ENCODE results near the gene GSTT4.
"Not testable (repeated sequence)": the region's sequence is repeated elsewhere in the genome, so short reads cannot be mapped to it uniquely, and the experiment has no call there.

The GSTT4 gene

DNA sequence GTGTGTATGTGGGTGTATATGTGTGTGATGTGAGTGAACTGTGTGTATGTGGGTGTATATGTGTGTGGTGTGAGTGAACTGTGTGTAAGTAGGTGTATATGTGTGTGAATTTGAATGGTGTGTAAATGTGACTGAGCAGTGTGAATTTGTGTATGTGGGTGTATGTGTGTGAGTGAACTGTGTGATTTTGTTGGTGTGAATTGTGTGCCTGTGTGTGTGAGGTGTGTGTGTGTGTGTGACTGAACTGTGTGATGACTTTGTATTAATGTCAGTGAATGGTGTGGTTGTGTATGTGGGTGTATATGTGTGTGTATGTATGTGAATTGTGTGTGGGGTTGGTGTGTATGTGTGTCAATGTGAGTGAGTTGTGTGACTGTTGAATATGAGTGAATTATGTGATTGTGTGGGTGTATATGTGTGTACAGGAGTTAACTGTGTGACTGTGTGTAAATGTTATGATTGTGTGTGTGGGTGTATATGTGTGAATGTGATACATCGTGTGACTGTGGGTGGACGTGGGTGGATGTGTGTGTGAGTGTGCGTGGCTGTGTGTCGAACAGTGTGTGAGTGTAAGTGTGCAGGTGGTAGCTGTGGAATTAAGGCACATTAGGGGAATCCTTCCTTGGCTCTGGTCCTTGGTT, 18.6 kb downstream of the GSTT4 start:
- not testable (repeated sequence) for DNase-seq (ENCODE audit: low spot score)

DNA sequence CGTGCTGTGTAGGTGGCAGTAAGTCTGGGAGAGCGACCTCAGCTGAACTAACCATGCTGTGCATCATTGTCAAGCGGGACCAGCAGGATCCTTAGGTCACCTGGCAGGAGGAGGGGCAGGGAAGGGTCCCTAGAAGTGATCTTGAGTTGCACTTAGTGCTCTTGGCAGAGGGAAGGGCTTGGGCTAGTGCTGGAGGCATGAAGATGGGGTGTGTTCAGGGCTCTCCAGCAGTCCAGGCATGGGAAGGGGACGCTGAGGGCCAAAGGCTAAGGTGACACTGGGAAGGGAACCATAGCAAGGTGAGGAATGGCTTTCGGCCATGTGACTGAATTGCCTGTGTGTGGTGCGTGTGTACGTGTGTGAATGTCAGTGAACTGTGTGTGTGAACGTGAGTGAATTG, 19.2 kb downstream of the GSTT4 start:
- not testable (repeated sequence) for DNase-seq (ENCODE audit: low spot score)

- DNase-seq (ENCODE audit: low spot score) = no peak
These were observed 20.8 kb downstream of the GSTT4 start for GRCh38 chr22:23984430-23984829.

DNA sequence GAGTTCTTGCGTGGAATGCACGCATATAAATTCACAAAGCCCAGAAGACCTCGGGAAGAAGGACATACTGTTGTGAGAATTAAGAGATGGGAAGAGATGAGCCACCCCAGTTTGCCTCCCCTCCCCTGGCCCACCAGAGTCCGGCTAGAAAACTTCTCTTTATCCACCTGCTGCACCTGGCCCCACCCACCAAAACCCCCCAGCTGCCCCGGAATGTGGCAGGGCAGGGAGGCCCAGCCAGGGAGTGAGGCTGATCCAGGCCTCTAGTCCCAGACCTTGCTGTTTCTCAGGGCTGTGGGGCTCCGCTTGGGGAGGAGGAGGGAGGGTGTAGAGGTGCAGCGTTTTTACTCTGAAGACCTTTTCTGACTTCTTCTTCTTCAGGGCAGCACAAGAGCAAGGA, 24.7 kb downstream of the GSTT4 start:
- not testable (repeated sequence) for DNase-seq (ENCODE audit: low spot score)

DNA sequence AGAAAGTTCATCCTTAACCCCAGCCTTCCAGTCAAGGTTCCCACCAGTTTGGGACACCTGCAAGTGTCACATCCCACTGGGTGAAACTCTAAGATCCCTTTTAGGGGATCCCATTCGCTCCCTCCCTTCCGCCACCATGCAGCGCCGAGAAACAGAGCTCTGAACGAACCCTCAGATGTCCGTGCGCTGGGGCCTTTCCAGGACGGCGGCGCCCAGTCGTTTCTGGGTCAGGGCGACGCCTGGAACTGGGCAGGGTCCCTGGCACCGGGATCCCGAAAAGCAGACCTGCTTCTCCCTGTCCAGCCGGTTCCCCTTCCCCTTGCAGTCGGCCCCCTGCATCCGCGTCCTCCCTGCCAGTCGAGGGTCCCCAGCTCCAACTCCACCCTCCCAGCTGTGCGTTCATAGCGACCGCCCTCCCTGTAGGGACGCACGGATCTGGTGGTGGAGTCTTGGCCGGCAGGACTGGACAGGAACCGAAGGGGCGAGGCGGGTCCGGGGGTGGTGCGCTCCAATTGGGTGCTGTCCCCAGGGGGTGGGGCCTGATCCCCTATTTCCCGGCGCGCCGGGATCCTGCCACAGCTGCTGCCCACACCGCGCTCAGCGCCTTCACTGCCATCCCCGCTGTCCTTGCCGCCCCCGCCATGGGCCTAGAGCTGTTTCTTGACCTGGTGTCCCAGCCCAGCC, 25.6 kb downstream of the GSTT4 start, which contains the start of gene GSTT2:
Gene GSTT2, plus strand, starts transcription at position 578 of the 684 bp plus-strand sequence.
- not testable (repeated sequence) for DNase-seq (ENCODE audit: low spot score)

DNA sequence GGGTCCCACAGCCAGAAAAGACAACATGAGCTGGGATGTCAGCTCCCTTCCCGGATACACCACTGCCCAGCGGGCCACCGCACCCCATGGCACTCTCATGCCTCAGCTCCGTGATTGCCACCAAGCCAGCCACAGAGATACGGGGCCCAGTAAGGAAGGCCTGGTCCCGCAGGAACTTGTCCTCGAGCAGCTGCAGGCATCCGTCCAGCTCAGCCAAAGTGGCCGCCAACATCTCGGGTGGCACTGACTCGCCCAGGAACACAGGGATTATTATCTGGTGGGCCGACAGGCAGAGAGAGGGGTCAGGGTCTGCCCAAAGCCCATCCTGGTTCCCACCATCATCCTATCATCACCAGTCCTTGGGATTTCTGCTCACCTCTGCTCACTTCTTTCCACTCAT, 27.9 kb downstream of the GSTT4 start:
- DNase-seq (ENCODE audit: low spot score) = not testable (repeated sequence)

GRCh38 chr22:23974836-23975352, 30.4 kb downstream of the GSTT4 start:
- DNase-seq (ENCODE audit: low spot score) = not testable (repeated sequence)

DNA sequence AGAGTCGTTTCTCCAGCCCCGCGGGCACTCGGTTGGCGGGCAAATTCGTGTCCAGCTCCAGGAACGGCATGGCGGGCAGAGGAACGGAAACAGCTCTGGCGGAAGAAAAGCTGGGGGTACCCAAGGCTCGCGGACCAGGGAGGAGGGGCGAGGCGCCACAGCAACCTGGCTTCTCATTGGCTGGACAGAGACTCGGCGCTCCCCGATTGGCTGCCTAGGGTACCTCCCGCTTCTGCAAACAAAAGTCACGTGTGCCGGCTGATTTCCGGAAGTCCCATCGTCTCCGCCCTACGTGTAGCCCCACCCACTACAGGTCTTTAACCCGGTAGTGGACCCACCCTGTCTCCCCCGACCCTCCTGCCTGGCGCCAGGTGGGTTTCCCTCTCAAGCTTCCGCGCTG, 30.9 kb downstream of the GSTT4 start, which contains the start of gene DDT:
Gene DDT, minus strand, starts transcription at position 97 of the 400 bp plus-strand sequence. Its CDS starts 27 bp downstream, at position 70.
- not testable (repeated sequence) for DNase-seq (ENCODE audit: low spot score)

DNA sequence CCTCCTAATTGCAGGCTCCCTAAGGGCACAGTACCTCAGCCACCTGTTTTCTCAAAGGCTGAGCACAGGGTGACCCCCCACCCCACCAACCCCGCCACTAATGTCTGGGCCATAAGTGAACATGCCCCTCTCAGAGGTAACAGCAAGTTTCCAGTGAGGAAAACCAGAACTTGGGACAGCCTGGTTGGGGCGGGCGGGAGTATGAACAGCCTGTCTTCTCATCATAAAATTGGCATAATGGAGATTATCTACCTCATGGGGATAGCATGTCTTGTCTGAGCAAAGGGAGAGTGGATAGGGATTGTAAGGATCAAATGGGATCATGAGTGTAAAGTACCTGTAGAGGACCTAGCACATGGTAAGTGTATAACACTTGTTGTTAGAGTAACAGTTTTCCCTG, 33.3 kb downstream of the GSTT4 start:
- DNase-seq (ENCODE audit: low spot score) = not testable (repeated sequence)

DNA sequence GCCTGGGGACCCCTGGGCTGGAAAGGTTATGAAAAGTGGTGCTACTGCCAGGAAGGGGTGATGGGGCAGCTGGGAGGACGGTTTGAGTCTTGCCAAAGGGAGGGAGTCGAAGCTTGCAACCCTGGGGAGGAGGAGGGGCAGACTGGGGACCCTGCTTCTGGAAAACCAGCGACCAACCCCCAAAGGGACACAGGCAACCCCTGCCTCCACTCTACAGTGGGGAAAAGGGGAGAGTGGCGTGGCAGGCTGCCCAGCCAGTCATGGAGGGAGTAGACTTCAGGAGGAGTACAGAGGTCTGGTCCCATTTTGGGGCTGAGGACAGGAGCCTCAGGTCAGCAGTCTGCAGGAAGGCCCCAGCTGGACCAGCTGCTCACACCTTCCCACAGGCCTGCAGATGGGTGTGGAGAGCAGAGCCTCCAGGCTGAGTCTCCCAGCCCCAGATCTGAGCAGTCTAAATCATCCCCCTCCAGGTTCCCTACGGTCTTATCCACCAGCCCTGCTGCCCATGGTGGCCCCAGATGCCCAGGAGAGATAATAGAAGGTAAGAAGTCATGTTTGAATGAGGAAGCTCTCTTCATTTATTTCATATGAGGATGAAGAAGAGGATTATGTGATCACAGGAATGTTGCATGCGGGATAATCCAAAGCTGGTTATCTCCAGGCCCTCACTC, 34.3 kb downstream of the GSTT4 start:
- DNase-seq (ENCODE audit: low spot score) = no peak

DNA sequence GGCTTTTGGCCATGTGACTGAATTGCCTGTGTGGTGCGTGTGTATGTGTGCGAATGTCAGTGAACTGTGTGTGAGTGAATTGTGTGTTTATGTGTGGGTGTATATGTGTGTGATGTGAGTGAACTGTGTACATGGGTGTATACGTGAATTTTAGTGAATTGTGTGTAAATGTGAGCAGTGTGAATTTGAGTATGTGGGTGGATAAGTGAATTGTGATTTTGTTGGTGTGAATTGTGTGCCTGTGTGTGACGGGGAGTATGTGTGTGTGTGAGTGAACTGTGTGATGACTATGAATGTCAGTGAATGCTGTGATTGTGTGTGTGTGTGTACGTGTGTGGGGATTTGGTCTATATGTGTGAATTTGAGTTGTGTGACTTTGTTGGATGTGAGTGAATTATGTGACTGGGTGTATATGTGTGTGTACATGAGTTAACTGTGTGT, 35.0 kb downstream of the GSTT4 start:
- no peak for DNase-seq (ENCODE audit: low spot score)

GRCh38 chr22:23969071-23969470, 36.2 kb downstream of the GSTT4 start:
- no peak for DNase-seq (ENCODE audit: low spot score)

DNA sequence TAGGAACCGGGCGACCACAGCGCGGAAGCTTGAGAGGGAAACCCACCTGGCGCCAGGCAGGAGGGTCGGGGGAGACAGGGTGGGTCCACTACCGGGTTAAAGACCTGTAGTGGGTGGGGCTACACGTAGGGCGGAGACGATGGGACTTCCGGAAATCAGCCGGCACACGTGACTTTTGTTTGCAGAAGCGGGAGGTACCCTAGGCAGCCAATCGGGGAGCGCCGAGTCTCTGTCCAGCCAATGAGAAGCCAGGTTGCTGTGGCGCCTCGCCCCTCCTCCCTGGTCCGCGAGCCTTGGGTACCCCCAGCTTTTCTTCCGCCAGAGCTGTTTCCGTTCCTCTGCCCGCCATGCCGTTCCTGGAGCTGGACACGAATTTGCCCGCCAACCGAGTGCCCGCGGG, 38.7 kb downstream of the GSTT4 start, which contains the start of gene DDTL:
Gene DDTL, plus strand, starts transcription at position 321 of the 400 bp plus-strand sequence. Its CDS starts 27 bp downstream, at position 348.
- not testable (repeated sequence) for DNase-seq (ENCODE audit: low spot score)

DNA sequence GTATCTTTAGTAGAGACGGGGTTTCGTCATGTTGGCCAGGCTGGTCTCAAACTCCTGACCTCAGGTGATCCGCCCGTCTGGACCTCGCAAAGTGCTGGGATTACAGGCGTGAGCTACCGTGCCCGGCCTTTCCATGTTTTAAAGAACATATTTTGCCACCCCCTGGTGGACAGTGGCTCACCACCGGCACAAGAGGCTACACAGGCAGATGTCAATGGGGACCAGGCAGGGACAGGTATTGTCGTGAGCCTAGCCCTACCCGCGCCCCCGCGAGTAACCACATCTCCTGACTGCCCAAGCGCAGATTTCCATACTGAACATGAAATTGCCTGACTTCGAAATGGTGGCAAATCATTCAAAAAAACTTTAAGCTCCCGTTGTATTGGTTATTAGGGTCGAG, 39.2 kb downstream of the GSTT4 start:
- not testable (repeated sequence) for DNase-seq (ENCODE audit: low spot score)

DNA sequence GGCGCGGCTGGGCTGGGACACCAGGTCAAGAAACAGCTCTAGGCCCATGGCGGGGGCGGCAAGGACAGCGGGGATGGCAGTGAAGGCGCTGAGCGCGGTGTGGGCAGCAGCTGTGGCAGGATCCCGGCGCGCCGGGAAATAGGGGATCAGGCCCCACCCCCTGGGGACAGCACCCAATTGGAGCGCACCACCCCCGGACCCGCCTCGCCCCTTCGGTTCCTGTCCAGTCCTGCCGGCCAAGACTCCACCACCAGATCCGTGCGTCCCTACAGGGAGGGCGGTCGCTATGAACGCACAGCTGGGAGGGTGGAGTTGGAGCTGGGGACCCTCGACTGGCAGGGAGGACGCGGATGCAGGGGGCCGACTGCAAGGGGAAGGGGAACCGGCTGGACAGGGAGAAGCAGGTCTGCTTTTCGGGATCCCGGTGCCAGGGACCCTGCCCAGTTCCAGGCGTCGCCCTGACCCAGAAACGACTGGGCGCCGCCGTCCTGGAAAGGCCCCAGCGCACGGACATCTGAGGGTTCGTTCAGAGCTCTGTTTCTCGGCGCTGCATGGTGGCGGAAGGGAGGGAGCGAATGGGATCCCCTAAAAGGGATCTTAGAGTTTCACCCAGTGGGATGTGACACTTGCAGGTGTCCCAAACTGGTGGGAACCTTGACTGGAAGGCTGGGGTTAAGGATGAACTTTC, 44.0 kb downstream of the GSTT4 start, which contains the start of gene GSTT2B:
Gene GSTT2B, minus strand, starts transcription at position 112 of the 688 bp plus-strand sequence. Its CDS starts 64 bp downstream, at position 48.
- DNase-seq (ENCODE audit: low spot score) = not testable (repeated sequence)

DNA sequence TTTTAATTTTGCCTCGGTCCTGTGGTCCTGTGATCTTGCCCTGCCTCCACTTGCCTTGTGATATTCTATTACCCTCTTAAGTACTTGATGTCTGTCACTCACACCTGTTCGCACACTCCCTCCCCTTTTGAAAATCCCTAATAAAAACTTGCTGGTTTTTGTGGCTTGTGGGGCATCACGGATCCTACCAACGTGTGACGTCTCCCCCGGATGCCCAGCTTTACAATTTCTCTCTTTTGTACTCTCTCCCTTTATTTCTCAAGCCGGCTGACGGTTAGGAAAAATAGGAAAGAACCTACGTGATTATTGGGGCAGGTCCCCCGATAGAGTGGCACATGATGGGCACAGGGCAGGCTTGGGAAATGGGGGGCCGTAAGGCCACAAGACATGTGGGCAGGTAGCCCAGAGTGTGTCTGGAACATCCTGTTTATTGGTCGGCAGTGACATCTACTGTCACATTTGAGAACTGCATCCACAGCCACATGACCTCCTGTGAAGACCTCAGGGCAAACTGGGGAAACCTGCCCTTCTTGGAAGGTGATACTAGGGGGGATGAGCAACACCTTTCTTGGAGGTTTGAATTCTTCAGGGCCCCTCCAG, 48.9 kb downstream of the GSTT4 start:
- DNase-seq (ENCODE audit: low spot score) = peak; percentile 64

DNA sequence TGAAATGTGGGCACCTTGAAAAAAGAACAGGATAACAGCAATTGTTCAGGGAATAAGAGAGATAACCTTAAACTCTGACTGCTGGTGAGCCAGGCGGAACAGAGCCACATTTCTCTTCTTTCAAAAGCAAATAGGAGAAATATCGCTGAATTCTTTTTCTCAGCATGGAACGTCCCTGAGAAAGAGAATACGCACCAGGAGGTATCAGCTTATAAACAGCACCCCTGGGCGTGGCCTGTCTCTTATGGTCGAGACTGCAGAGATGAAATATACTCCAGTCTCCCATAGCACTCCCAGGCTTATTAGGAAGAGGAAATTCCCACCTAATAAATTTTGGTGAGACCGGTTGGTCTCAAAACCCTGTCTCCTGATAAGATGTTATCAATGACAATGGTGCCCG, 49.4 kb downstream of the GSTT4 start:
- DNase-seq (ENCODE audit: low spot score) = not testable (repeated sequence)

- DNase-seq (ENCODE audit: low spot score) = not testable (repeated sequence)
These were observed 50.3 kb downstream of the GSTT4 start for GRCh38 chr22:23954991-23955305.

DNA sequence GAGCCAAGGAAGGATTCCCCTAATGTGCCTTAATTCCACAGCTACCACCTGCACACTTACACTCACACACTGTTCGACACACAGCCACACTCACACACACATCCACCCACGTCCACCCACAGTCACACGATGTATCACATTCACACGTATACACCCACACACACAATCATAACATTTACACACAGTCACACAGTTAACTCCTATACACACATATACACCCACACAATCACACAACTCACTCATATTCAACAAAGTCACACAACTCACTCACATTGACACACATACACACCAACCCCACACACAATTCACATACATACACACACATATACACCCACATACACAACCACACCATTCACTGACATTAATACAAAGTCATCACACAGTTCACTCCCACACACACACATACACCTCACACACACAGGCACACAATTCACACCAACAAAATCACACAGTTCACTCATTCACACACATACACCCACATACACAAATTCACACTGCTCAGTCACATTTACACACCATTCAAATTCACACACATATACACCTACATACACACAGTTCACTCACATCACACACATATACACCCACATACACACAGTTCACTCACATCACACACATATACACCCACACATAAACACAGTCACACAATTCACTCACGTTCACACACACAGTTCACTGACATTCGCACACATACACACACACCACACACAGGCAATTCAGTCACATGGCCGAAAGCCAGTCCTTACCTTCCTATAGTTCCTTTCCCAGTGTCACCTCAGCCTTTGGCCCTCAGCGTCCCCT, 50.9 kb downstream of the GSTT4 start:
- not testable (repeated sequence) for DNase-seq (ENCODE audit: low spot score)

DNA sequence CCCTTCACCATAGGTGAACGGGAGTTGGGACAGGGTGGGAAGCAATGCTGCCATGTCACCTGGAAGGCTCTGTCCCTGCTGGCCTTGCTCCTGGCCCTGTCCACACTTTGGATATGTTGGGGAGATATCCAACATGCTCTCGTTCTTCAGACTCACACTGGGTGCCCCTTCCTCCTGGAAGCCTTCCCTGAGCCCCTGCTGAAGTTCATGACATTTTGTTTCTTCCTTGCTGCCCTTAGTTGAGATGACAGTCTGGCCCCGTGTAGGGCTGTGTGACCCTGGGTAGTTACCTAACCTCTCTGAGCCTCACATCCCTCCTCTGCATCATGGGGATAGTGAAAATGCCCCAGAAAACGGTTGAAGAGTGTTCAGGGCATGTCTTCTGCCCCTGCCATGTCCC, 51.8 kb downstream of the GSTT4 start:
- DNase-seq (ENCODE audit: low spot score) = not testable (repeated sequence)

Data from kidney capillary endothelial cell (primary cell).